G401 (cell line): ENCODE measurements around the gene SGK2. TPM values are rescaled to one million over a fixed set of nuclear protein-coding genes. Genes with fewer than 3 reads are reported as not detected.

ENCODE experiments used
- DNase-seq: peaks from one replicate; pipeline ENCODE4 v3.0.0-alpha.2; 2015; ENCODE audit warnings: low spot score
- in situ Hi-C: cut with HindIII; loops from 2 replicates; pipeline ENCODE4 v1.10.0; 2016; ENCODE audit warnings: low sequenced_read_pairs, mixed read lengths
- total RNA-seq: library from RNA; depleted of rRNA; stranded (reverse); fragments of >200 nt; shearing (Covaris generic); gene quantifications from 2 replicates; pipeline ENCODE4 v1.2.3, GENCODE V29; 2014

SGK2 gene
- total RNA-seq, 1 experiment from 2014 or later, result 0.27 TPM

- in situ Hi-C loops, result no loop called here
- DNase-seq, result no peak
These were observed 540 bp downstream of the SGK2 start for GRCh38 chr20:43559147-43559987.

GRCh38 chr20:43560974-43561373, 2.1 kb downstream of the SGK2 start:
- in situ Hi-C loops, result no loop called here
- DNase-seq, result no peak

GRCh38 chr20:43563429-43563828, 4.6 kb downstream of the SGK2 start:
- no peak for DNase-seq
- in situ Hi-C loops, result no loop called here

- no peak for DNase-seq
- in situ Hi-C loops, result no loop called here
These were observed 5.2 kb downstream of the SGK2 start for GRCh38 chr20:43563991-43564390.

- in situ Hi-C loops, result no loop called here
These were observed 5.6 kb downstream of the SGK2 start for GRCh38 chr20:43564455-43564854.

GRCh38 chr20:43564993-43565757, 6.3 kb downstream of the SGK2 start:
- in situ Hi-C loops, result no loop called here
- peak; percentile 2 for DNase-seq

More at GRCh38 chr20:43564455-43564854, 5.6 kb downstream of the SGK2 start:
- DNase-seq, result no peak

GRCh38 chr20:43565758-43566104, 6.9 kb downstream of the SGK2 start:
- DNase-seq, result peak; percentile 71
- in situ Hi-C loops, result no loop called here

- in situ Hi-C loops, result no loop called here
- no peak for DNase-seq
These were observed 8.7 kb downstream of the SGK2 start for GRCh38 chr20:43567477-43567876.

- no peak for DNase-seq
- in situ Hi-C loops, result no loop called here
These were observed 9.9 kb downstream of the SGK2 start for GRCh38 chr20:43568706-43569105.

- in situ Hi-C loops, result no loop called here
- DNase-seq, result no peak
These were observed 10.5 kb downstream of the SGK2 start for GRCh38 chr20:43569282-43569681.

GRCh38 chr20:43570496-43570895, 11.7 kb downstream of the SGK2 start:
- DNase-seq, result no peak
- in situ Hi-C loops, result no loop called here

- in situ Hi-C loops, result no loop called here
- no peak for DNase-seq
These were observed 12.5 kb downstream of the SGK2 start for GRCh38 chr20:43571310-43571709.

- in situ Hi-C loops, result no loop called here
- DNase-seq, result no peak
These were observed 12.9 kb downstream of the SGK2 start for GRCh38 chr20:43571771-43572170.

GRCh38 chr20:43572891-43573290, 14.1 kb downstream of the SGK2 start:
- in situ Hi-C loops, result no loop called here

GRCh38 chr20:43576108-43576507, 17.3 kb downstream of the SGK2 start:
- DNase-seq, result no peak
- in situ Hi-C loops, result no loop called here

More at GRCh38 chr20:43572891-43573290, 14.1 kb downstream of the SGK2 start:
- DNase-seq, result no peak

- in situ Hi-C loops, result no loop called here
These were observed 21.3 kb downstream of the SGK2 start for GRCh38 chr20:43579861-43580793.

GRCh38 chr20:43583133-43583864, 24.5 kb downstream of the SGK2 start:
- no peak for DNase-seq
- in situ Hi-C loops, result no loop called here

More at GRCh38 chr20:43579861-43580793, 21.3 kb downstream of the SGK2 start:
- DNase-seq, result no peak

- no peak for DNase-seq
- in situ Hi-C loops, result no loop called here
These were observed 25.2 kb downstream of the SGK2 start for GRCh38 chr20:43583982-43584432.
